ENCODE data around the gene ANKRD66. TPM values are rescaled to one million over a fixed set of nuclear protein-coding genes. Genes with fewer than 3 reads are reported as not detected.
"Not testable (repeated sequence)": the region's sequence is repeated elsewhere in the genome, so short reads cannot be mapped to it uniquely, and the experiment has no call there.

The ANKRD66 gene
- total and polyA plus RNA-seq, 12 donors, result not detected

DNA sequence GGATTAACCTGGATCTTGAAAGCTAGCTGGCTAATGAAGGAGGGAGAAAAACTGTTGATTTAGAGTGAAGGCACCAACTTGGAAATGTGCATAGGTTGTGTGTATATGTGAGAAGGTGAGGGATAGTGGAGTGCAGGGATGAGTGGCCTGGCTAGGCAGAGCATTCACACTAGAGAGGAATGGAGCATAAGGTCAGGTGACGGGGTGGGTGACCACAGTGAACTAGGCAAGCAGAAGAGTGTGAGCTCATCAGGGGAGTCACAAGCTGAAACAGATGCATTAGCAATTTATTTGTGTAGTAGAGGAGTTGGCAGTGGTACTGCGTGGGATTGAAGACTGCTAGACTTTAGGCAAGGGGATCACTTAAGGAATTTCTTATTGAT is 10.5 kb downstream of the ANKRD66 start:
- TF ChIP-seq, protein P1, sequence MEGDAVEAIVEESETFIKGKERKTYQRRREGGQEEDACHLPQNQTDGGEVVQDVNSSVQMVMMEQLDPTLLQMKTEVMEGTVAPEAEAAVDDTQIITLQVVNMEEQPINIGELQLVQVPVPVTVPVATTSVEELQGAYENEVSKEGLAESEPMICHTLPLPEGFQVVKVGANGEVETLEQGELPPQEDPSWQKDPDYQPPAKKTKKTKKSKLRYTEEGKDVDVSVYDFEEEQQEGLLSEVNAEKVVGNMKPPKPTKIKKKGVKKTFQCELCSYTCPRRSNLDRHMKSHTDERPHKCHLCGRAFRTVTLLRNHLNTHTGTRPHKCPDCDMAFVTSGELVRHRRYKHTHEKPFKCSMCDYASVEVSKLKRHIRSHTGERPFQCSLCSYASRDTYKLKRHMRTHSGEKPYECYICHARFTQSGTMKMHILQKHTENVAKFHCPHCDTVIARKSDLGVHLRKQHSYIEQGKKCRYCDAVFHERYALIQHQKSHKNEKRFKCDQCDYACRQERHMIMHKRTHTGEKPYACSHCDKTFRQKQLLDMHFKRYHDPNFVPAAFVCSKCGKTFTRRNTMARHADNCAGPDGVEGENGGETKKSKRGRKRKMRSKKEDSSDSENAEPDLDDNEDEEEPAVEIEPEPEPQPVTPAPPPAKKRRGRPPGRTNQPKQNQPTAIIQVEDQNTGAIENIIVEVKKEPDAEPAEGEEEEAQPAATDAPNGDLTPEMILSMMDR (IDR thresholded peaks at IDR 0.05), result no peak
- Histone ChIP-seq H3K4me3 (no peak overlapping the region), H3K27ac (no peak overlapping the region), H3K27me3 (peaks cover 0 to 3% (median 0%) of the 10 kb centered on the region in 7 donors), H3K9me3 (no peaks in the 10 kb centered on the region), H3K4me1 (peaks cover 0 to 12% (median 9%) of the 10 kb centered on the region in 9 donors), H3K36me3 (no peaks in the 10 kb centered on the region)
- 76 to 80% methylated on average over 2 of the region's 2 CpGs for WGBS, 2 donors
- DNase-seq (no peak), ATAC-seq (peak in 2 of 8 donors; percentile 25 to 29)
- intact Hi-C loops (cut with DNase I), result no loop called here

DNA sequence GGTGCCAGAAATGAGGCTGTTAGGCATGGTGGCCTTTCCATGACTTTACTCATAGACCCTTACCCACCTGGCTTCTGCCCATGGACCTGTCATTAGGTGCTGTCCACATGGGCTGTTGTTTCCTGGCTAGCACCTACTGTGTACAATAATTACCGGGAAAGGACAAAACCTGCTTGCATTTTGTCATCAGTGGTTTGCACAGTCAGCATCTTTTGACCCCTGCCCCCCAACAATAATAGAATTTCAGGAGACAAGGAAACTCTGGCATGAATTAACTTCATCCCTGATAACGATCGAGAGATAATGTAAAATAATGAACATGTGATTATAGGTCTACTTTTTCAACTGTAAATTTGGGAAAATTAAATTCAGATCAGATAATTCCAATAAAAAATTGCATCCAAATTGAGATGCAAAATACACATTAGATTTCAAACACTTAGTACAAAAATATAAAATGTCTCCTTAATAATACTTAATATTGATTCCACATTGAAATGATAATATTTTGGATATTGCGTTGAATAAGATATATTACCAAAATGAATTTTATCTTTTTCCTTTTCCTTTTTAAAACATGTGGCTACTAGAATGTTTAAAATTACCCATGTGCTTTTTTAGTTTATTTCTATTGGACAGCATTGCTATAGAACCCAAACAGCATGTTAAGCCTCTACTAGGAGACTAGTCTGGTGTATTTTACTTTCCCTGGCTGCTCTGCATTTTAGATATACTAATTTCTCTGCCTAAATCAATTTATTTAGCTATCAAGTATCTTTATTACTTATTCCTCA is 12.4 kb downstream of the ANKRD66 start:
- intact Hi-C loops (cut with DNase I), result no loop called here
- Histone ChIP-seq H3K27me3 (peaks cover 0 to 3% (median 0%) of the 10 kb centered on the region in 7 donors), H3K4me1 (peaks cover 0 to 12% (median 9%) of the 10 kb centered on the region in 9 donors), H3K9me3 (no peaks in the 10 kb centered on the region), H3K27ac (no peak overlapping the region), H3K36me3 (no peaks in the 10 kb centered on the region), H3K4me3 (no peak overlapping the region)
- no peak for DNase-seq
- 93 to 94% methylated on average over 4 of the region's 4 CpGs for WGBS, 2 donors
- TF ChIP-seq, protein P1 (IDR thresholded peaks at IDR 0.05), result no peak
- no peak for ATAC-seq

DNA sequence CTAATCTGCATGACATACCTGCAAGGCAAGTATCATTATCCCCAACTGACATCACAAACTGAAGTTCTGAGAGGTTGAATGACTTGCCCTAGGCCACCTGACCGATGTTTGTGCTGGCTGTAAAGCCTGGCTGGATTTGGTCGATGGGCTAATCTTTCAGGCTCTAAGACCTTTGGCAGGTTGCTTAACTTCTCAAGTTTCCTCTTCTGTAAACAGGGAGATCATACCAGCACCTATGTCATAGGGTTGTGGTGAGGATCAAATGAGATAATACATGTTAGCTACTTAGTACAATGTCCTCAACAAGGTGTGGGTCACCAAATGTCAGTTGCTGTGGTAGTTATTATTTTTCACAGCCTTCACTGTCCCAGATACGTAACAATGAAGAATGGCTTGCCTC is 14.2 kb downstream of the ANKRD66 start:
- ATAC-seq (no peak), DNase-seq (no peak)
- peaks cover 0 to 3% (median 0%) of the 10 kb centered on the region in 7 donors for H3K27me3 ChIP-seq
- TF ChIP-seq, protein P1 (IDR thresholded peaks at IDR 0.05), result no peak
- H3K9me3 ChIP-seq, result no peaks in the 10 kb centered on the region
- peaks cover 0 to 12% (median 9%) of the 10 kb centered on the region in 9 donors for H3K4me1 ChIP-seq
- intact Hi-C loops (cut with DNase I), result loop anchor here in 1 of 10 donors (5.0 kb wide), 1 partner anchor 349 kb away; no protein-coding TSS in a partner anchor
- no peak overlapping the region for H3K4me3 ChIP-seq
- 81 to 82% methylated on average over 3 of the region's 3 CpGs for WGBS, 2 donors
- no peaks in the 10 kb centered on the region for H3K36me3 ChIP-seq
- no peak overlapping the region for H3K27ac ChIP-seq

DNA sequence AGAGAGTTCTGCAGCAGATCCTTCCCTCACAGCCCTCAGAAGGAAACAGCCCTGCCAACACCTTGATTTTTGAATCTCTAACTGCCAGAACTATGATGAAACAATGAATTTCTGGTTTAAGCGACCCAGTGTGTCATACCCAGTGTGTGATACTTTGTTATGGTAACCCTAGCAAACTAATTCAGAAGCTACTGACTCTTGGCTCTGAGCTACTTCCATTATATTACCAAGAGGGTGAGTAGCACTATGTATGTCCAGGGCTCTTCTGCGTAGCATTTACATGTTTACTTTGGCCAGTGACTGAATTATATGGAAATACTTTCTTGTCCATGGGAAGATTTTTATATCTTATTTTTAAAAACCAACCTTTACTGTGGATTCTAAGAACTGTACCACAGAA is 16.7 kb downstream of the ANKRD66 start:
- WGBS, 2 donors, result 80 to 84% methylated on average over 2 of the region's 2 CpGs

DNA sequence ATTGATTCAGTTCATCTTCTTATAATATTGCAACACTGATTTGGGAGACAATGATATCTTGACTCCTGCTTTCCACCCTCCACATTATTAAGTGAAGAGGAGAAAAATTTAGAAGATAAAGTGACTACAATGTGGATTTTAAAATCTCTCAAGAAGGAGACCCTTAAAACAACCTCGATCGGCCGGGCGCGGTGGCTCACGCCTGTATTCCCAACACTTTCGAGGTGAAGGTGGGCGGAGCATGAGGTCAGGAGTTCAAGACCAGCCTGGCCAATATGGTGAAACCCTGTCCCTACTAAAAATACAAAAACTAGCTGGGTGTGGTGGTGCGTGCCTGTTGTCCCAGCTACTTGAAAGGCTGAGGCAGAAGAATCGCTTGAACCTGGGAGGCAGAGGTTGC is 17.5 kb downstream of the ANKRD66 start:
- H3K9me3 ChIP-seq, result peaks cover 0 to 12% (median 0%) of the 10 kb centered on the region in 11 donors
- ATAC-seq, H3K27me3 ChIP-seq, H3K4me1 ChIP-seq, H3K27ac ChIP-seq, H3K4me3 ChIP-seq, H3K36me3 ChIP-seq, DNase-seq: not testable (repeated sequence)
- intact Hi-C loops (cut with DNase I), result loop anchor here in 1 of 10 donors (5.0 kb wide), 1 partner anchor 352 kb away; no protein-coding TSS in a partner anchor
- WGBS, 2 donors, result 92 to 95% methylated on average over 10 of the region's 10 CpGs

More for the DNA sequence above, 16.7 kb downstream of the ANKRD66 start:
- intact Hi-C loops (cut with DNase I), result loop anchor here in 1 of 10 donors (5.0 kb wide), 1 partner anchor 351 kb away; no protein-coding TSS in a partner anchor
- ATAC-seq (no peak), DNase-seq (no peak)
- peaks cover 0 to 3% (median 0%) of the 10 kb centered on the region in 7 donors for H3K27me3 ChIP-seq
- no peak overlapping the region for H3K4me3 ChIP-seq
- TF ChIP-seq, protein P1 (IDR thresholded peaks at IDR 0.05), result no peak
- no peaks in the 10 kb centered on the region for H3K4me1 ChIP-seq
- no peaks in the 10 kb centered on the region for H3K36me3 ChIP-seq
- no peak overlapping the region for H3K27ac ChIP-seq
- peaks cover 0 to 12% (median 0%) of the 10 kb centered on the region in 11 donors for H3K9me3 ChIP-seq

Measured in heart right ventricle (tissue), 16 donors.